Activated naive CD4-positive, alpha-beta T cell treated with anti-CD3 and anti-CD28 coated beads, Interleukin-2, amount 50 U/mL, for 72 hours (primary cell): ENCODE data around the gene ATCAY. TPM values are rescaled to one million over a fixed set of nuclear protein-coding genes. Genes with fewer than 3 reads are reported as not detected.

Experiments used
- ATAC-seq, 2 donors: fragments of 150-1000 bp; cut with Tn5 transposase; 2 replicates each; pipeline ENCODE4 v1.10.0; 2021; ENCODE audit warnings: mild to moderate bottlenecking in 2 of 2, moderate library complexity in 2 of 2
- DNase-seq, 2 donors: peaks; one replicate each; pipeline ENCODE4 v3.0.0; 2021 to 2022; ENCODE audit warnings: low spot score in 2 of 2
- H3K27ac Mint-ChIP-seq, 2 donors: one replicate each; pipeline ENCODE4 v1.8.0; 2022; ENCODE audit warnings: mild to moderate bottlenecking in 2 of 2, mixed read lengths in 2 of 2
- H3K36me3 Mint-ChIP-seq, 2 donors: one replicate each; pipeline ENCODE4 v1.8.0; 2022; ENCODE audit warnings: mixed read lengths in 2 of 2
- H3K9me3 Mint-ChIP-seq, 2 donors: one replicate each; pipeline ENCODE4 v1.8.0; 2022; ENCODE audit warnings: mixed read lengths in 2 of 2
- total RNA-seq, 2 donors: library from RNA; stranded (reverse); gene quantifications; one replicate each; pipeline ENCODE4 v1.2.3, GENCODE V29; 2022

ATCAY gene
- total RNA-seq, 2 donors from 2014 or later, result 0.39 TPM; not detected in 1

- Mint-ChIP-seq H3K27ac (peak overlapping the region; percentile 79 to 94), H3K9me3 (no peaks in the 10 kb centered on the region), H3K36me3 (peaks cover 5 to 8% of the 10 kb centered on the region in 2 donors)
- no peak for ATAC-seq
- no peak for DNase-seq
Measured at GRCh38 chr19:3969435-3970312, 89.2 kb downstream of the ATCAY start.

GRCh38 chr19:3970313-3970807 lies 89.9 kb downstream of the ATCAY start:
- ATAC-seq (no peak), DNase-seq (no peak)
- Mint-ChIP-seq H3K36me3 (peaks cover 5 to 8% of the 10 kb centered on the region in 2 donors), H3K9me3 (no peaks in the 10 kb centered on the region), H3K27ac (peak overlapping the region; percentile 79 to 94)

GRCh38 chr19:3970808-3971598 lies 90.5 kb downstream of the ATCAY start, which contains the start of gene DAPK3:
Gene DAPK3 (minus strand): TSS chr19:3971099. CDS start chr19:3969735, 1,364 bp downstream.
- DNase-seq (peak; percentile 96 to 98), ATAC-seq (peak; percentile 81 to 97)
- Mint-ChIP-seq H3K36me3 (peaks cover 8 to 10% of the 10 kb centered on the region in 2 donors), H3K9me3 (no peaks in the 10 kb centered on the region), H3K27ac (peak within 1 kb of the TSS; percentile 94 to 97)

- DNase-seq, result peak in 1 of 2 donors; percentile 10
- Mint-ChIP-seq H3K36me3 (peaks cover 23 to 24% of the 10 kb centered on the region in 2 donors), H3K9me3 (no peaks in the 10 kb centered on the region), H3K27ac (peak overlapping the region in 1 of 2 donors; percentile 60)
- ATAC-seq, result no peak
Measured at GRCh38 chr19:3975144-3975543, 94.7 kb downstream of the ATCAY start.

- ATAC-seq (no peak), DNase-seq (peak in 1 of 2 donors; percentile 17)
- H3K9me3 Mint-ChIP-seq, result no peaks in the 10 kb centered on the region
- H3K27ac Mint-ChIP-seq, result peak overlapping the region; percentile 60 to 67
- H3K36me3 Mint-ChIP-seq, result peaks cover 21 to 24% of the 10 kb centered on the region in 2 donors
Measured at GRCh38 chr19:3975637-3976087, 95.2 kb downstream of the ATCAY start.

- ATAC-seq (peak in 1 of 2 donors; percentile 5), DNase-seq (peak in 1 of 2 donors; percentile 12)
- Mint-ChIP-seq H3K36me3 (peaks cover 30 to 31% of the 10 kb centered on the region in 2 donors), H3K9me3 (no peaks in the 10 kb centered on the region), H3K27ac (peak overlapping the region; percentile 67 to 86)
Measured at GRCh38 chr19:3976495-3977241, 96.2 kb downstream of the ATCAY start.

Other genes starting within 250 kb of the ATCAY start
- gene PIP5K1C, start 180.2 kb upstream of the ATCAY start, total RNA-seq, result 10 to 100 TPM; 11.5 to 13.5 TPM
- gene TJP3, start 172.3 kb upstream of the ATCAY start, total RNA-seq, result 1 to 10 TPM; 2.6 to 6.3 TPM
- 10 to 100 TPM; 44.6 to 61.7 TPM for gene APBA3, start 119.0 kb upstream of the ATCAY start, total RNA-seq
- gene MRPL54, start 118.0 kb upstream of the ATCAY start, total RNA-seq, result 10 to 100 TPM; 15.7 to 68.7 TPM
- gene RAX2, start 108.5 kb upstream of the ATCAY start, total RNA-seq, result not detected
- gene MATK, start 94.3 kb upstream of the ATCAY start, total RNA-seq, result 10 to 100 TPM in 1 of 2 donors, 1 to 10 TPM in 1; 7.4 to 27.8 TPM
- under 1 TPM; 0.11 to 0.70 TPM for gene ZFR2, start 11.6 kb upstream of the ATCAY start, total RNA-seq
- gene NMRK2, start 52.4 kb downstream of the ATCAY start, total RNA-seq, result not detected
- 10 to 100 TPM; 28.4 to 61.4 TPM for gene DAPK3, start 90.4 kb downstream of the ATCAY start, total RNA-seq
- 1,000 to 10,000 TPM; 3,216 to 3,705 TPM for gene EEF2, start 104.8 kb downstream of the ATCAY start, total RNA-seq
- 10 to 100 TPM; 28.0 to 30.6 TPM for gene PIAS4, start 127.1 kb downstream of the ATCAY start, total RNA-seq
- gene ZBTB7A, start 186.2 kb downstream of the ATCAY start, total RNA-seq, result 10 to 100 TPM; 23.4 to 26.0 TPM
- gene MAP2K2, start 243.4 kb downstream of the ATCAY start, total RNA-seq, result 100 to 1,000 TPM; 125 to 187 TPM